Measurements from ENCODE around the gene ASXL2. TPM values are rescaled to one million over a fixed set of nuclear protein-coding genes. Genes with fewer than 3 reads are reported as not detected.

Gene ASXL2
- 8.5 to 15.6 TPM (median 13.8 TPM) in 5 replicates for total RNA-seq (2022; extraction: Qiagen RNA extraction; ENCODE audit: low read depth)

GRCh38 chr2:25878361-25879132 lies at the start of gene ASXL2:
Gene ASXL2, minus strand, starts transcription at chr2:25878487. Its CDS starts 265 bp downstream, at chr2:25878222.

Other genes with a start within 250 kb of the ASXL2 start
- 7.1 to 10.1 TPM (median 9.4 TPM) in 5 replicates for gene DTNB, start 204.9 kb downstream of the ASXL2 start, total RNA-seq (2022; extraction: Qiagen RNA extraction; ENCODE audit: low read depth)
- gene KIF3C, start 104.0 kb upstream of the ASXL2 start, total RNA-seq (2022; extraction: Qiagen RNA extraction; ENCODE audit: low read depth): 49.3 to 58.4 TPM (median 54.6 TPM) in 5 replicates
- 248 to 318 TPM (median 268 TPM) in 5 replicates for gene RAB10, start 155.6 kb upstream of the ASXL2 start, total RNA-seq (2022; extraction: Qiagen RNA extraction; ENCODE audit: low read depth)

Data from A549 treated with GW870086 at 1 μM for 4 hours (cell line).